Right renal cortex interstitium (tissue), 3 donors: ENCODE measurements around the gene MT1A. TPM values are rescaled to one million over a fixed set of nuclear protein-coding genes. Genes with fewer than 3 reads are reported as not detected.

Experiments used
- DNase-seq, 3 donors: peaks; one replicate each; pipeline ENCODE4 v3.0.0-alpha.2; 2013; ENCODE audit warnings: low read depth in 3 of 3, low spot score in 2 of 3
- polyA plus RNA-seq, 3 donors: library from polyadenylated mRNA; unstranded; fragments of 120-200 nt; gene quantifications; one replicate each; pipeline ENCODE4 v1.2.1, GENCODE V29; 2013; ENCODE audit not compliant: insufficient read length in 3 of 3

The MT1A gene
- polyA plus RNA-seq, 3 donors: not detected

DNA sequence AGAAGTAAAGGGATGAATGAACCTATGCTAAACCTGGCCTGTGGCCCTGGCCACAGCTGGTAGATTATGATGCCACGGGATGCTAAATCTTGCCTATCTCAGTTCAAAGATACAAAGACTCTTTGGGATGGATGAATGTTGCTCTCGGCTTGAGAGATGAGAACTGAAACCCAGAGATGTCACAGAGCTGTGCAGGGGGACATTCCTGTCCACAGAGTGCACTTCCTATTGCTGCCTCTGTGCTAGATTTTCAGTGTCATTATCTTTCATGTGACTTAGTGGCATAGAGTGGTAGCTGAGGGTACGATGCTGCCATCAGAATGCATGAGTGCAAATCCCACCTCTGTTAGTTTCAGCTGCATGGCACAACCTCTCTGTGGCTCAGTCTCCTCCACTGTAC lies 8.3 kb upstream of the MT1A start:
- DNase-seq: no peak

GRCh38 chr16:56631197-56631596 lies 7.3 kb upstream of the MT1A start:
- no peak for DNase-seq

GRCh38 chr16:56631832-56632155 lies 6.7 kb upstream of the MT1A start:
- DNase-seq: no peak

DNA sequence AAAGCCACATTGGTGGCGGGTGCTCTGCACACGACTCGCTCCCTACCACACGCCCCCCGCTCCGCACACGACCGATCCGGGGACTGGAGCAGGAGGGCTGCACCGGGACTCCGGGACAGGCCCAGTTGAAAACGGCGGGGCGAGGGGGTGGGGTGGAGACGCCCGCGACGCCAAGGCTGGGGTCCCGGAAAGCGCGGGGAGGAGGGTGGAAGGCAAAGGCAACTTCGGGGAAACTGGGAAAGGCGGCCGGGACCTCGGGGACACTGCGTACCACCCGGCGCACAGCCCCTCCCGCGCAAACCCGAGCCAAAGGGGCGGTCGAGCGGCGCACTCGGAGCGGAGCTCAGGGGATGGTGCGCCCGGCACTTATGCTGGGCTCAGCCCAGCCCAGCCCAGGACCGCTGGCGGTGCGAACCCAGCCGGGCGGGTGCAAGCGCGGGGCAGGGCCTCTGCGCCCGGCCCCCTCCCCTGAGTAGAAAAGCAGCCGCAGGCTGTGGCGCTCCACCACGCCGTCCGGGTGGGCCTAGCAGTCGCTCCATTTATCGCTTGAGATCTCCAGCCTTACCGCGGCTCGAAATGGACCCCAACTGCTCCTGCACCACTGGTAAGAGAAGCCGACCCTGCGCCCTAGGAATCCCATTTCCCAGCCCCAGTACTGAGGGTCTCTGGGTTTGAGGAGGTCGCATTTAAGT lies 6.2 kb upstream of the MT1A start, which contains the start of gene MT1M:
Gene MT1M (plus strand): TSS at position 504 of the 692 bp plus-strand sequence. CDS start 73 bp downstream, at position 577.
- DNase-seq: no peak

- DNase-seq: no peak
Measured at GRCh38 chr16:56632848-56633365, 5.6 kb upstream of the MT1A start.

GRCh38 chr16:56633535-56633934 lies 4.9 kb upstream of the MT1A start:
- DNase-seq: no peak

DNA sequence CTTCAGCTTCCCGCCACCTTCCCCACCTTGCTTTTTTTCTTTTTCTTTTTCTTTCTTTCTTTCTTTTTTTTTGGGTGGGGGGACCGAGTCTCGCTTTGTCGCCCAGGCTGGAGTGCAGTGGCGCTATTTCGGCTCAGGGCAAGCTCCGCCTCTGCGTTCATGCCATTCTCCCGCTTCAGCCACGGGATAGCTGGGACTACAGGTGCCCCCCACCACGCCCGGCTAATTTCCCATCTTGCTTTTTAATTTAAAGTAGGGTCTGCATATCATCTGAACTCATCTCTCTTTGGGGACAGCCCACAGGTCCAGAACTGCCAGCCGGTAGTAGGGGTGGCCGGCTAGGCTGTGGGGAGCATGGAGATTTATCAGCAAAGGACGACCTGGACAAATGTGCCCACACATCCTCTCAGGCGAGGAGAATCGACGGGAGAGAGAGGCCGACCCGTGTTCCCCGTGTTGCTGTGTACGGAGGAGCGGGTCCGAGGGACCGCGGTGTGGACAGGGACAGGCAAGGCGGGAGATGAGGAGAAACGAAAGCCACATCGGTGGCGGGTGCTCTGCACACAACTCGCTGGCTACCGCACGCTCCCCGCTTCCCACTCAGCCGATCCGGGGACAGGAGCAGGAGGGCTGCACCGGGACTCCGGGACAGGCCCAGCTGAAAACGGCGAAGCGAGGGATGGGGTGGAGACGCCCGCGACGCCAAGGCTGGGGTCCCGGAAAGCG lies 3.6 kb upstream of the MT1A start:
- no peak for DNase-seq

GRCh38 chr16:56635441-56635967 lies 3.0 kb upstream of the MT1A start:
- no peak for DNase-seq

GRCh38 chr16:56636616-56637413 lies 1.7 kb upstream of the MT1A start:
- DNase-seq: no peak

DNA sequence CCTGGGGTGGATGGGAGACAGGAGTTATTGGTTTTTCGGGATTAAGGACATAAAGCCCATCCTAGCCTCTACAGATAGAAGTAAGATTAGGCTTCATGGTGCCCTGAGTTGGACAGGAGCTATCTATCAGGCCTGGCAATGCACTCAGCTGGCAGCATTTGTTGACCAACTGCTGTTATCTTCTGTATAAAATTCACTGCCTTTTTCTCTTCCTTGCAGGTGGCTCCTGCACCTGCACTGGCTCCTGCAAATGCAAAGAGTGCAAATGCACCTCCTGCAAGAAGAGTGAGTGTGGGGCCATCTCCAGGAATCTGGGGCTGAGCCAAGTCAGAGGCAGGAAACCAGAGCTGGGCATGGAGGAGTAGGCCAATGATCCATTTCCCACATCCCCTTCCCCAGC lies 579 bp downstream of the MT1A start:
- no peak for DNase-seq

GRCh38 chr16:56640076-56640475 lies 1.6 kb downstream of the MT1A start:
- no peak for DNase-seq

DNA sequence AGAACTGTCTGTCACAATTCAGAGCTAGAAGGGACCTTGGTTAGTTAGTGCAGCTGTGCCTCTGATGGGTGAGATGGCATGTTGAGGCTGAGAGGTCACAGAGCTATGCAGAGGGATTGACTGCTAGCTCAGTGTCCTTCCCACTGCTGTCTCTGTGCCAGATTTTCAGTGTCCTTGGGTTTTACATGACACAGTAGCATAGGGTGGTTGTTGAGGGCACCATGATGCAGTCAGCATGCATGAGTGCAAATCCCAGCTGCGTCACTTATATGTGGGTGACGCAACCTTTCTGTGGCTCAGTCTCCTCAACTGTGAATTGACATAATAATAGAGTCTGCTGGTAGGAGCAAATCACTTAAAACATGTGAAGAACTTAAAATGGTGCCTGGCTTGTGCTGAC lies 2.7 kb downstream of the MT1A start:
- no peak for DNase-seq

GRCh38 chr16:56643080-56643778 lies 4.8 kb downstream of the MT1A start:
- no peak for DNase-seq

GRCh38 chr16:56643833-56644232 lies 5.4 kb downstream of the MT1A start:
- DNase-seq: no peak

DNA sequence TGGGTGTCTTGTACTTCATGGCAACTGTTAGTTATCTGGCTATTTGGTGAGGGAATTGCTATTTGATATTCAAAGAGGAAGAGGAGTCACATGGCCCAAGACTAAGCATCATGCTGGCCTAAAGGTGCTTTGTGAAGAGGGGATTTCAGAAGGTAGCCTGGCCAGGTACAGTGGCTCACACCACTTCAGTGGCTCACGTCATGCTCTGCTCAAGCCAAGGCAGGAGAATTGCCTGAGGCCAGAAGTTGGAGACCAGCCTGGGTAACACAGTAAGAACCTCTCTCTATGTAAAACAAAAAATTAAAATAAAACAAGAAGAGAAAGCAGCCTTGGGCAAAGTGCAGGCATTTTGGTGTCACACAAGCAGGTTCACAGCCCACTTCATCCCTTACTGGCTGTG lies 6.8 kb downstream of the MT1A start:
- DNase-seq: no peak

DNA sequence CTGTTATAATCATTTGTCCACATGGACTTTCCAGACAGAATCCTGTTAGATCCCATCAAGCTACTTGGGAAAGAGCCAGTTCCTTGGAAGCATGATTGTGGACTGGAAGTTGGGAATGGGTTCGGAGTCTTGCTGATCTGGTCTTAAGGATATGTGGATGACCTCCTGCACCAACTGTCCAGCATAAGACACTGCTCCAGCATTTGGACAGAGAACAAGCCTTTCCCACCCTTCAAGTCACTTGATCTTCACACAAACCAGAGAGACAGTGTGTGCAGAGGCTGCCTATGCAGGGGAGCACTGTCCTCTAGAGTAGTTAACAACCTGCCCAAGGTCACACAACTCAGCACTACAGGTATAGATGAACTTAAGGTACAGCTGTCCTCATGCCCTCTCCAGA lies 7.4 kb downstream of the MT1A start:
- DNase-seq: no peak

GRCh38 chr16:56647641-56648431 lies 9.4 kb downstream of the MT1A start:
- DNase-seq: no peak

DNA sequence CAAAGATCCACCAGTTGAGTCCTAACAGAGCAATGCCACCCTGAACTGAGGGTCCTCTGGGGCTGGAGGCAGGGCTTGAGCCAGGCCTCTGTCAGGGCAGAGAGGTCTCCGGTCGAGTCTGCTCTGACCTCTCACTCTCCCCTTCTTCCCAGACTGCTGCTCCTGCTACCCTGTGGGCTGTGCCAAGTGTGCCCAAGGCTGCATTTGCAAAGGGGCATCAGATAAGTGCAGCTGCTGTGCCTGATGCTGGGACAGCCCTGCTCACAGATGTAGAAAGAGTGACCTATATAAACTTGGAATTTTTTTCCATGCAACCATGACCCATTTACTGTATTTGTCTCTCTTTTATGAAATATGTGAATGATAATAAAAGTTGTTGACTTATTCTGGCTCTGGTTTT lies 10.8 kb downstream of the MT1A start:
- DNase-seq: no peak

- DNase-seq: no peak
Measured at GRCh38 chr16:56649820-56650219, 11.4 kb downstream of the MT1A start.

GRCh38 chr16:56651586-56651985 lies 13.1 kb downstream of the MT1A start, which contains the start of gene MT1B:
TSS of gene MT1B (plus strand) at chr16:56651886. CDS start at chr16:56651954, 68 bp downstream.
- DNase-seq: no peak
